H9 (cell line): ENCODE measurements around the gene ANKRD30A. TPM values are rescaled to one million over a fixed set of nuclear protein-coding genes. Genes with fewer than 3 reads are reported as not detected.

Experiments used
- DNase-seq: peaks from one replicate; pipeline ENCODE4 v3.0.0-alpha.2; 2017
- H2AFZ ChIP-seq: one replicate; pipeline ENCODE4 v1.6.1; 2013; ENCODE audit warnings: mild to moderate bottlenecking, low read length, control low read depth, moderate library complexity
- H2AK5ac ChIP-seq: 2 replicates; pipeline ENCODE4 v1.6.1; 2013; ENCODE audit warnings: low read length, control low read depth, mixed read lengths; ENCODE audit not compliant: insufficient read length
- H2BK120ac ChIP-seq: one replicate; pipeline ENCODE4 v1.6.1; 2013; ENCODE audit warnings: low read depth, mild to moderate bottlenecking, low read length, control low read depth, inconsistent platforms; ENCODE audit not compliant: poor library complexity, severe bottlenecking
- H2BK12ac ChIP-seq: 2 replicates; pipeline ENCODE4 v1.6.1; 2013; ENCODE audit warnings: low read length, control low read depth, mixed read lengths, low read depth; ENCODE audit not compliant: insufficient read length
- H2BK15ac ChIP-seq: 2 replicates; pipeline ENCODE4 v1.6.1; 2013; ENCODE audit warnings: low read depth, low read length, control low read depth
- H2BK20ac ChIP-seq: one replicate; pipeline ENCODE4 v1.6.1; 2013; ENCODE audit warnings: low read depth, mild to moderate bottlenecking, low read length, control low read depth, inconsistent platforms; ENCODE audit not compliant: poor library complexity, severe bottlenecking
- H2BK5ac ChIP-seq: 2 replicates; pipeline ENCODE4 v1.6.1; 2013; ENCODE audit warnings: low read length, control low read depth, mixed read lengths; ENCODE audit not compliant: insufficient read length
- H3K14ac ChIP-seq: 2 replicates; pipeline ENCODE4 v1.6.1; 2013; ENCODE audit warnings: low read length, control low read depth; ENCODE audit not compliant: insufficient read depth
- H3K18ac ChIP-seq: 2 replicates; pipeline ENCODE4 v1.6.1; 2013; ENCODE audit warnings: low read depth, mild to moderate bottlenecking, mixed read lengths, low read length, control low read depth; ENCODE audit not compliant: insufficient read length
- H3K23ac ChIP-seq: 2 replicates; pipeline ENCODE4 v1.6.1; 2013; ENCODE audit warnings: low read length, control low read depth, mixed read lengths, low read depth; ENCODE audit not compliant: insufficient read length
- H3K23me2 ChIP-seq: 2 replicates; pipeline ENCODE4 v1.6.1; 2013; ENCODE audit warnings: low read depth, mild to moderate bottlenecking, mixed read lengths, low read length, control low read depth; ENCODE audit not compliant: insufficient read length, poor library complexity, severe bottlenecking
- H3K27ac ChIP-seq: 2 replicates; pipeline ENCODE4 v1.5.1; 2013; ENCODE audit warnings: low read length, control low read depth, mixed read lengths, low read depth; ENCODE audit not compliant: insufficient read length
- H3K27me3 ChIP-seq: 2 replicates; pipeline ENCODE4 v1.6.1; 2013; ENCODE audit warnings: low read length, control low read depth, inconsistent platforms; ENCODE audit not compliant: insufficient read depth
- H3K4ac ChIP-seq: 2 replicates; pipeline ENCODE4 v1.6.1; 2013; ENCODE audit warnings: low read depth, mild to moderate bottlenecking, control low read depth, inconsistent platforms, low read length, moderate library complexity
- H3K4me1 ChIP-seq: 2 replicates; pipeline ENCODE4 v1.6.1; 2013; ENCODE audit warnings: low read length, control low read depth, inconsistent platforms; ENCODE audit not compliant: insufficient read depth
- H3K4me2 ChIP-seq: 2 replicates; pipeline ENCODE4 v1.6.1; 2013; ENCODE audit warnings: low read length, control low read depth, mixed read lengths; ENCODE audit not compliant: insufficient read length, insufficient read depth
- H3K56ac ChIP-seq: 2 replicates; pipeline ENCODE4 v1.6.1; 2013; ENCODE audit warnings: low read depth, mild to moderate bottlenecking, mixed read lengths, low read length, control low read depth; ENCODE audit not compliant: insufficient read length
- H3K79me1 ChIP-seq: 2 replicates; pipeline ENCODE4 v1.6.1; 2013; ENCODE audit warnings: low read depth, mild to moderate bottlenecking, moderate library complexity, low read length, control low read depth, inconsistent platforms; ENCODE audit not compliant: insufficient read depth, poor library complexity, severe bottlenecking
- H3K79me2 ChIP-seq: 2 replicates; pipeline ENCODE4 v1.6.1; 2013; ENCODE audit warnings: low read length, control low read depth, inconsistent platforms; ENCODE audit not compliant: insufficient read depth
- H3K9ac ChIP-seq: 2 replicates; pipeline ENCODE4 v1.6.1; 2013; ENCODE audit warnings: low read length, control low read depth, mixed read lengths; ENCODE audit not compliant: insufficient read length; ENCODE audit errors: extremely low read depth
- H3K9me3 ChIP-seq: one replicate; pipeline ENCODE4 v1.6.1; 2013; ENCODE audit warnings: low read depth, low read length, inconsistent platforms; ENCODE audit not compliant: control insufficient read depth
- H3T11ph ChIP-seq: one replicate; pipeline ENCODE4 v1.6.1; 2013; ENCODE audit warnings: mild to moderate bottlenecking, low read length, control low read depth, inconsistent platforms
- H4K20me1 ChIP-seq: one replicate; pipeline ENCODE4 v1.6.1; 2013; ENCODE audit not compliant: control insufficient read depth, insufficient read length, insufficient read depth
- H4K5ac ChIP-seq: 2 replicates; pipeline ENCODE4 v1.6.1; 2013; ENCODE audit warnings: low read depth, mild to moderate bottlenecking, mixed read lengths, low read length, control low read depth; ENCODE audit not compliant: insufficient read length
- H4K8ac ChIP-seq: replicated peaks from 2 replicates; pipeline ENCODE4 v1.6.1; 2013; ENCODE audit warnings: low read length, control low read depth, mixed read lengths, low read depth; ENCODE audit not compliant: insufficient read length
- H4K91ac ChIP-seq: 2 replicates; pipeline ENCODE4 v1.6.1; 2013; ENCODE audit warnings: low read depth, mild to moderate bottlenecking, moderate library complexity, mixed read lengths, low read length, control low read depth; ENCODE audit not compliant: insufficient read length
- H3K27ac Mint-ChIP-seq, 3 experiments: 2 replicates in 2 of 3; 3 replicates in 1 of 3; pipeline ENCODE4 v1.8.0; 2020 to 2021; ENCODE audit warnings: mixed read lengths in 3 of 3, mild to moderate bottlenecking in 1 of 3, moderate library complexity in 1 of 3
- H3K27me3 Mint-ChIP-seq: 2 replicates; pipeline ENCODE4 v1.8.0; 2021; ENCODE audit warnings: low read depth, mild to moderate bottlenecking, moderate library complexity, mixed read lengths
- H3K36me3 Mint-ChIP-seq, 3 experiments: 2 replicates in 2 of 3; 3 replicates in 1 of 3; pipeline ENCODE4 v1.8.0; 2020 to 2021; ENCODE audit warnings: low read depth in 3 of 3, mixed read lengths in 3 of 3; ENCODE audit not compliant: insufficient read depth in 1 of 3
- H3K4me1 Mint-ChIP-seq, 2 experiments: 2 replicates each; pipeline ENCODE4 v1.8.0; 2020; ENCODE audit warnings: mixed read lengths in 2 of 2
- H3K4me3 Mint-ChIP-seq, 2 experiments: 2 replicates in 1 of 2; 3 replicates in 1 of 2; pipeline ENCODE4 v1.8.0; 2020 to 2021; ENCODE audit warnings: mild to moderate bottlenecking in 2 of 2, mixed read lengths in 2 of 2, moderate library complexity in 1 of 2
- H3K9me3 Mint-ChIP-seq, 2 experiments: 2 replicates in 1 of 2; 3 replicates in 1 of 2; pipeline ENCODE4 v1.8.0; 2020; ENCODE audit warnings: mild to moderate bottlenecking in 2 of 2, mixed read lengths in 2 of 2, moderate library complexity in 1 of 2
- CTCF ChIP-seq: fragments of 200-600 bp; sonication (generic); conservative IDR thresholded peaks from 3 replicates; pipeline ENCODE4 v1.8.0; 2021; ENCODE audit warnings: antibody characterized with exemption, mild to moderate bottlenecking
- WGBS: extraction: QIAGEN DNeasy Blood & Tissue Kit; methylation state at CpG from one replicate; pipeline ENCODE4 v1.1.7; 2013; ENCODE audit warnings: missing lambda C conversion rate, low lambda C conversion rate, mixed read lengths; ENCODE audit not compliant: insufficient read length; ENCODE audit errors: extremely low coverage; 5-methylcytosine and 5-hydroxymethylcytosine counted together
- total RNA-seq: library from RNA; stranded (reverse); gene quantifications from 2 replicates; pipeline ENCODE4 v1.2.1, GENCODE V29; 2021

The ANKRD30A gene
- total RNA-seq, 1 experiment from 2014 or later = not detected

- no peak overlapping the region for H2BK20ac ChIP-seq
- no peak overlapping the region for H3K4ac ChIP-seq
- H2BK12ac ChIP-seq = no peak overlapping the region
- no peak for TF ChIP-seq CTCF
- H4K5ac ChIP-seq = no peak overlapping the region
- no peak overlapping the region for H2AK5ac ChIP-seq
- Mint-ChIP-seq H3K4me3 (no peak overlapping the region), H3K36me3 (peaks cover 7 to 20% (median 12%) of the 10 kb centered on the region in 3 experiments; a peak in 4 of 7 replicates), H3K27me3 (no peaks in the 10 kb centered on the region), H3K9me3 (peaks cover 75 to 77% of the 10 kb centered on the region in 2 experiments), H3K27ac (no peak overlapping the region), H3K4me1 (no peaks in the 10 kb centered on the region)
- H3K14ac ChIP-seq = no peak overlapping the region
- peaks cover 55% of the 10 kb centered on the region for H3K9me3 ChIP-seq
- H2AFZ ChIP-seq = no peak overlapping the region
- no peak overlapping the region for H2BK15ac ChIP-seq
- no peak overlapping the region for H3K56ac ChIP-seq
- H3K23ac ChIP-seq = no peak overlapping the region
- H3K27ac ChIP-seq = no peak overlapping the region
- no peak overlapping the region for H3T11ph ChIP-seq
- no peak overlapping the region for H2BK120ac ChIP-seq
- H2BK5ac ChIP-seq = no peak overlapping the region
- H4K91ac ChIP-seq = no peak overlapping the region
- DNase-seq = no peak
- H4K20me1 ChIP-seq = no peaks in the 10 kb centered on the region
- H3K9ac ChIP-seq = no peak overlapping the region
- H3K4me1 ChIP-seq = no peaks in the 10 kb centered on the region
- no peaks in the 10 kb centered on the region for H3K79me2 ChIP-seq
- H3K27me3 ChIP-seq = peaks cover 2% of the 10 kb centered on the region; the same call in 1 of the 2 replicates
- no peak overlapping the region for H3K4me2 ChIP-seq
- H3K18ac ChIP-seq = no peak overlapping the region
- no peaks in the 10 kb centered on the region for H3K23me2 ChIP-seq
- H4K8ac ChIP-seq = no peak overlapping the region
- no peaks in the 10 kb centered on the region for H3K79me1 ChIP-seq
- no CpG with 5 or more reads among the region's 1 CpG for WGBS
Measured at GRCh38 chr10:37109000-37109399, 16.4 kb upstream of the ANKRD30A start.
